Measurements from ENCODE around the gene NUCB2. TPM values are rescaled to one million over a fixed set of nuclear protein-coding genes. Genes with fewer than 3 reads are reported as not detected.

NUCB2 gene
- total RNA-seq, 1 donor from 2014 or later = 31.3 TPM

- no peak for DNase-seq (ENCODE audit: low read depth in 2 of 2)
These were observed 55.1 kb downstream of the NUCB2 start for GRCh38 chr11:17331669-17332068.

DNA sequence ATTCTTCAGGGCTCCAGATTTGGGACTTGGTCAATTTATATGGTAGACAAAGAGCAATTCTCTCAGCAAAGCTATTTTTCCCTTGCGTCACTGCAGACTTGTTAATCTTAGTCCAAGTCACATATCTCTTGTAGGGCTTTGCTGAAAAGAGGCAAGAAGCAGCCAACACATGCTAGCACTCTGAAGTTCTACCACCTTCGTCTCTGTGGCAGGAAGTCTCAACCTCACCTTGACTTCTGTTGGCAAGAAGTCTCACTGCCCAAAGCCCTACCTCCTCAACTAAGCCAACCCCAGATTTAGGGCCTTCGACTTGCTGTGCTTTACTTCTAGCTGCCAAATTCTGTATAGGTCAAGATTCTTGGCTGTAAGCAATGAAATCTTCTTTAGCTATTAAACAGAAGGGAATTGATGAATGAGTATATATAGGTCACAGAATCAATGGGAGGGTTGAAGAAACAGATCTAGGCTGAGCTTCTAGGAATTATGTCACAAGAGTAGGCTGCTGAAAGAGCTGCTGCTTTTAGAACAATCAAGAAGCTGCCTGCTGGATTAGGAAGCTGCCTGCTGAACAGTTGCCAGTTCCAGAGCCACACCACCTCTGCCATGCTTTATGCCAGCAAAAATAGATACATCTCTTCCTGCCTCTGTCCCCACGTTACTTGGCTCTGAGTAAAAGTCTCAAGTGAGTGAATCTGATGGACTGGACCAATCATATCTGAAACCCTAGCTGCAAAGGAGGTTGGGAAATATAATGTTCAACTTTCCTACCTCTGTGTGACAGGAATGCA is 57.5 kb downstream of the NUCB2 start:
- no peak for DNase-seq (ENCODE audit: low read depth in 2 of 2)

DNA sequence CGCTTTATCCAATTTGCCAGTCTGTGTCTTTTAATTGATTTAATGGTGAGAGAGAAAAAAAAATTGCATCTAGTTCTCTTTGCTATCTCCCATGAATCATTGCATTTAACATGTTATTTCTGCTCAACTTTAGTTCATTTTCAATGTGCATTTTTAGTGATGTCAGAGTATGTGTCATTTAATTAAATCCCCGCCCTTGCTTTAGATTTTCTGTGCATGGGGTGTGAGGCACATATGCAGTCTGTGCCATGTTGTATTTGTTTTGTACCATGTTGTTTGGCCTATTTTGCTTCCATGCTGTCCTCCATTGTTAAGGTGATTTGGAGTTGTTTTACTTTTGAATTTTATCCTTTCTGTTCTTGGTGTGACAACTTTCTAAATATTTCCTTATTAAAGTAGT is 66.7 kb downstream of the NUCB2 start:
- DNase-seq (ENCODE audit: low read depth in 2 of 2) = no peak

- peak in 1 of 2 donors; percentile 50 for DNase-seq (ENCODE audit: low read depth in 2 of 2)
These were observed 67.4 kb downstream of the NUCB2 start for GRCh38 chr11:17343907-17344306.

DNA sequence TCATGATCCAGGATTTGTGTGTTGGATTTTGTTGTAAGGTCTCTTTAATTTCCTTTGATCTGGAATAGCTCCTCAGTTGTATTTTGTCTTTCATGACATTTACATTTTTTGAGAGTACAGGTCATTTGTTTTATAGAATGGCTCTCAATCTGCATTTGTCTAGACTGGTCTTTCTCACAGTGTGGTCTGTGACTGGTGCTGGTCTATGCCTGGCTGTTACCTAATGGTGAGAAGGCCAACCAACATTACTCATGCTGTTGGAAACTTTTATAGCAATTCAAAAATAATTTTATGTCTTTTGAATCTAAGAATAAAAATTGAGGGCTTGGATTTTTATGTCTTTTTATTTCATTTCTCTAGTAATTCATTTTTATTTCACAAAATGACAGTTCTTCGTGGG is 71.1 kb downstream of the NUCB2 start:
- DNase-seq (ENCODE audit: low read depth in 2 of 2) = no peak

DNA sequence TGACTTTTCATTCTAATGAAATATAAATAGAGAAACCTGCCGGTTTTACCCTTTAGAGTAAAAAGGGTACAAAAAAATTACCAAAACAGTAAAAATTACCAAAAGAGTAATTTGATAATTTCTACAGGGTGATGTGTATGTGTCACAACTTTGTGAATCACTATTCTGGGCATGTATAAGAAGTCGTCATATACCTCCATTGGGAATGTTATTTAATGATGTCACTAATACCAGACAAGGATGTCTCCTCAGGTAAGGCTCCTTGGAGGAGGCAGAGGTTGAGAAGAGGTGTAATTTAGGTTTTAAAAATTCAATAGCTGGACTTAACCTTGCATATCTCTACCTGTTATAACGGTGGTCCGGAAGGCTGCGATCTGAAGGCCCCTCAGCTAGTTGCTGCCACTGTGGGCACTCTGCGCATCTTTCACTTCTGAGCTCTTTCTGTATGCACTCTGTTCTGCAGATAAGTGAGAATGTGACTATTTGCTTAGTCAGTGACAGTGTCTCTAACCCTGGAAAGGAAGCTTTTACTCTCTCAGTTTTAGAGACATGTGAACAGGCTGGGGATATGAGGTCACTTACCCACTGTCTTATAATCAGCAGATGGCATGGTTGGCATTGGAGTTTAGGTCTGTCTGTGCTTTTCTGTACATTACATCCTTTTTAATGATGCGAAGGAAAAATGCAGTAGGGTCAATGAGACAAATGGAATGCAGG is 74.1 kb downstream of the NUCB2 start:
- DNase-seq (ENCODE audit: low read depth in 2 of 2) = no peak

DNA sequence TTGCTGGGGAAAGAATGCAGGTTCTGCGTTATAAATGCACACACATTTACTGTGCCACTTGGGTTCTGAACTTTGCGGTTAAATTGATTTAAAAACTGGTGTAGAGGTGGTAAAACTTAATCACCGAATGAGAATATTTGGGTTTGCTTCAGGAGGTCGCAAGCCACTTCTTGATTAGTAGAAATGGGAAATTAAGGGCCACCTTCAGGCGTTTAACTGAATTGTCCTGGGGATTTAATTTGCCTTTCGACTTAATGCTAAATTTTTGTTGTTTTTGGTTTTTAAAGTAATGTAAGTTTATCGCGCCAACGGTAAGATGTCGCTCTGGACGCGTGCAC is 74.6 kb downstream of the NUCB2 start:
- no peak for DNase-seq (ENCODE audit: low read depth in 2 of 2)

GRCh38 chr11:17351510-17352176 is 75.1 kb downstream of the NUCB2 start, which contains the start of gene NCR3LG1:
NCR3LG1 (plus strand) TSS chr11:17351800; CDS start chr11:17351970, 170 bp downstream.
- DNase-seq (ENCODE audit: low read depth in 2 of 2) = peak; percentile 48 to 66

GRCh38 chr11:17352950-17353820 is 76.6 kb downstream of the NUCB2 start:
- peak; percentile 47 to 84 for DNase-seq (ENCODE audit: low read depth in 2 of 2)

DNA sequence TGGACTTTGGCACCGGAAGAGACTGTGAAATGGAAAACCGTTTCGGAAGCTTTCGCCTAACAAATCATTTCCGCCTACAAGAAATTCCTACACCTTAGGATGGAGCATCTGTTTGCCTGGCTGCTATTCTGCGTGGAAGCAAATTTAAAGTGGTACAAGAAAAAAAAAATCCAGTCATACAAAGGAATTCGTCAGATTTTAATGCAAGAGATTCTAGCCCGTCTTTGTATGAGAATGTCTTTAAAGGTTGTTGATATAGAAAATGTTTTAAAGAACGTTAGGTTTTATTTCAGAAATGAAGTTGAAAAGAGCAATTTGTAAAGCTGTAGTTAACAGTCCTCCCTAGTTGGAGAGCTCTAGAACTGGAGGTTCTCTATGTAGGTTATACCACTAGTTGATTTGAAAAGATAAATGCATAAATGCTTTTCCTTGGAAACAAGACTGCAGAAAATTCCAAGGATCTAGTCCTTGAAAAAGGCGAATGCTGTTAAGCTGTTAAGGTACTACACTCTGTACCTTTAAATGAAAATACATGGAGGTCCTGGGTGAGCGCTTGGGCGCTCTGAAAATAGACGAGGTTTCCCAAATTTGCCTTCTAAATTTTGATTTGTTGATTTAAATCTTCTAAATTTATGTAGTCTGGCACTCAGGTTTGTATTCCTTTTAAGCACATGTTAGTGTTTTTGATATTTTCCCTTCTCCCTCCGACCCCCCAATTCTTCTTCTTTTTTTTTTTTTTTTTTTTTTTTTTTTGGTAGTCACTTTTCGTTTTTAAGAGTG is 77.5 kb downstream of the NUCB2 start:
- no peak for DNase-seq (ENCODE audit: low read depth in 2 of 2)

DNA sequence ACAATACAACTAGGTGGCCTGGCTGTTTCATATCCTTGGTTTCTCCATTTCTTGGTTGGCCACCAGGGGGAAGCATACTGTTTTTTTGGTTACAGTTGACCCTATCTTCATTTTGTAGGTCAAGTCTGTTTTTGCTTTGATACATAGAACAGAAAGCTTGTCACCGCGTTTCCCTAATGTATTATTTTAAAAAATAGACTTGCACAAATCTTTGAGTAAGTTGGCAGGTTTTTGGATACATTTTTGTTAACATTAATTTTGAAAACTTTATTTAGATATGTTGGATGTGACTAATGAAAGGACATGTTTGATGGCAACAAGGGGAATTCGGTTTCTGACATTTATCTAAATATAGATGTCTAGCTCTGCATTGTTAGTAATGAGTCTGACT is 78.1 kb downstream of the NUCB2 start:
- peak; percentile 76 to 78 for DNase-seq (ENCODE audit: low read depth in 2 of 2)

GRCh38 chr11:17366495-17366894 is 90.0 kb downstream of the NUCB2 start:
- no peak for DNase-seq (ENCODE audit: low read depth in 2 of 2)

DNA sequence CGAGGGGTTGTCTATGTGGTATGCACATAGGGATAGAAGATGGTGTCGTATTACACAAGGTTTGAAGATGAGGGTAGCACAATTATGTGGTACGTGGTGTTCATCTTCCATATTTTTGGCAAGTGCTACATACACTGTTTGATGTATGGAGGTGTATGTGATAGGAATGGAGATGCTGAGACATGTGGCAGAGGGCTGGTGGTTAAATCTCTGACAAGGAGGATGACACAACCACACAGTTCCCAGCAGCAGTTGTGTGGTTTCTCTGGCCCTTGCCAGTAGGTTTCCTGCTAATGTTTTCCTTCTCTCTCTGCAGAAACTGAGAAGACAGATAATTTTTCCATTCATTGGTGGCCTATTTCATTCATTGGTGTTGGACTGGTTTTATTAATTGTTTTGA is 92.0 kb downstream of the NUCB2 start:
- DNase-seq (ENCODE audit: low read depth in 2 of 2) = no peak

DNA sequence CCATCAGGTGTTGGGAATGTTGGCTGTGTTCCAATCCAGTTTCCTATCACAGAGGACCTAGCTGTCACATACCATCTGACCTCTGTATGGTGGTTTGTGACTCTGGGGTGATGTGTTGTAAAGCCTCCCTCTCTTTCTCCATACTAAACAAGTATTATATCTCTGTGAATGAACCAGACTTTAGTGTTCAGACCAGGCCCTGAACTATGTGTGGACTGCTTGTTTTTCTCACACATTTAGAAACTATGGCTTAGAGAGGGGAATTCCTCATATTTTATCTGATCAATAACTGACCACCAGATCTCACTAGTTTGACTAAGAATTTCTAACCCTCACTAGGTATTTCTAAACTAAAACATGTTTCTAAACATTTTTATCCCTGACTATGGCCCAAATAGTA is 92.6 kb downstream of the NUCB2 start:
- DNase-seq (ENCODE audit: low read depth in 2 of 2) = no peak

DNA sequence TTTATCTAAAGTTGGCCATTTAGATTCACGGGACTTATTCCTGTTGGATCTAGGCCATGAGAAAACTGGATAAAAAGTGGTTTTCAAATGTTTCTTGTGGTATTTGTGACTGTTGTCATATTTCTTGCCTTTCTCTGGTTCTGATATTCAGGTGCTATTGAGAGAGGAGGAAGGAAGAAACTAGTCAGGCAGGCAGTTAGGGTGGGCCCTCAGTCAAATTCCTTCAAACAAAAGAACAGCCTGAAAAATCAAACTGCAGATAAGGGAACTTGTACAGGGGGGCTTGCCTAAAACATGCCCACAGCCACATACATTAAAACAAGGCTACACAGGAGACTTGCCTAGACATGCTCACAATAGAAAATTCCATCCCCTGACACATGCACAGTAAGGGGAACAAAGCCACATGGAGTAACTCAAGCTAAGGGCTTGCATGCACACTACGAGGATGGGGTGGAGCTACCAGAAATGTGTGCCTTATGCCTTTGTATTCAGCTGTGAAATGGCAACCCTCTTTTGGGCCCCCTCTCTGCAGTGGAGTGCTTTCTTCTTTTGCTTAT is 93.2 kb downstream of the NUCB2 start:
- DNase-seq (ENCODE audit: low read depth in 2 of 2) = no peak

GRCh38 chr11:17371614-17372013 is 95.1 kb downstream of the NUCB2 start:
- peak; percentile 58 to 71 for DNase-seq (ENCODE audit: low read depth in 2 of 2)

- no peak for DNase-seq (ENCODE audit: low read depth in 2 of 2)
These were observed 99.0 kb downstream of the NUCB2 start for GRCh38 chr11:17375547-17375946.

DNA sequence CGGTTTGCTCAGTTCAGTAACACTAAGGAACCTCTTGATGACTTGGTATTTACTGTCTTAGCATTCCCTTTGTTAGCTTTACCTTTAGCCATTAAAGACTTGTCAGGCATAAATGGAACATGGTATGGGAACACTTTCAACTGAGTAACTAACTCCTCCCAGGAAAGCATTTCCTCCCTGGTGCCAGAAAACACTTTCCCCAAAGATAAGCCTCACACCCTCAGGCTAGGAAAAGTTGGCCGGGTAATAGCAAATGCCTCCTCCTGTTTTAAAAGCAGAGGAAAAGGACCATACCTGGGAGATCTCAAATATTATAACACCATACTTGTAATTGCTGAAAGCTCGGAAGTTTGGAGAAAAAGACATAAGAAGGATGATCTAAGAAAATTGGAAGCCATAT is 100.0 kb downstream of the NUCB2 start:
- DNase-seq (ENCODE audit: low read depth in 2 of 2) = no peak

DNA sequence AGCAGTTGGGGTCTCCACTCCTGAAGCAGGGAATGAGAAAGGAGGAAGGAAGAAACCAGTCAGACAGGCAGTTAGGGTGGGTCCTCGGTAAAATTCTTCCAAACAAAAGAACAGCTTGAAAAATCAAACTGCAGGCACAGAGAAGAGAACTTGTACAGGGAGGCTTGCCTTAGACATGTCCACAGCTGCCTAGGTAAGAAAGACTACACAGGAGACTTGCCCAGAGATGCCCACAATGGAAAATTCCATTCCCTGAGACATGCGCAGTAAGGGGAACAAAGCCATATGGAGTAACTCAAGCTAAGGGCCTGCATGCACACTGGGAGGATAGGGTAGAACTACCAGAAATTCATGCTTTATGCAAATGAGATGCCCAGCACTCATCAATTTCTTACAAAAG is 102.1 kb downstream of the NUCB2 start:
- DNase-seq (ENCODE audit: low read depth in 2 of 2) = no peak

DNA sequence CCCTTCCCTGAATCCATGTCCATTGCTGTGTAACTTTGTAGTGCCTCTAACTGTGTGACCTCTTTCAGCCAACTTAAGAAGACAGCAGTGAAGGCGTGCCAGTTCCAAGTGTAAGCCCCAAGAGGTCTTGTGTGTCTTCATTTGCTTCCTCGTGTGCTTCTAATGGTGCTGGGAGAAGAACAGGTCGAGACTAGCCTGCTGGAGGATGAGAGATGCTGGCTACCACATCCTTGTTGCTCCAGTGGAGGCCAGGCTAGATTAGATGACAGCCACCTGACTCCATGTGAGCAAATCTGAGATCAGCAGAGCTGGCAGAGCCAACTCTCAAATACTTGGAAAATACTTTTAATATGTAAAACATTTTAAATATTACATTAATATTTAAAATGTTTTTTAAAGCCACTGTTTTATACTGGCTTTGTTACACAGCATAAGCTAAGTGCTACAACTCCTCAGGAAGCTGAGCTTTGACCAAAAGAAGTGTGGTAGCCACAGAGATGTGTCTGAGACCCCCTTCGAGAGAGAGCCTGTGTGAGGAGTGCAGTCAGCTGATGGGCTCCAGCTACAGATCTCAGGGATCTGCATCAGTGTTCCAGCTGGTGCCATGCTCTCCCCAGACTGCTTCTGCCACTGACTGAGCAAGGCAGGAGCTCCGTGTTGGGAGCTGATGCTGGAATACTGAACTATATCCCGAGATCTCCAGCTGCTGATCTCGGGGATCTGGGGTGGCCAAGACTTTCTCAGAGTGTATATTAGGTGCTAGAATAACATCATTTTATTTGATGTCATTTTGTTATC is 103.0 kb downstream of the NUCB2 start:
- DNase-seq (ENCODE audit: low read depth in 2 of 2) = no peak
